Ovary (tissue), 3 donors: Measurements from ENCODE around the gene MAGI1.

Experiments used
- EP300 ChIP-seq: sonication (generic); formaldehyde crosslinking; IDR thresholded peaks from one replicate; pipeline ENCODE4 v1.6.1; 2017; ENCODE audit warnings: antibody characterized with exemption
- TF ChIP-seq, protein P1 (sequence below), 3 donors: fragments of 450-650 bp in 2 of 3; fragments of 200-600 bp in 1 of 3; IDR thresholded peaks; one replicate each; pipeline versions ENCODE4 v1.5.1 to v1.8.0; 2016 to 2022; ENCODE audit warnings: antibody characterized with exemption in 3 of 3, mild to moderate bottlenecking in 1 of 3
- donor health status: DM: no; HTN: no; CAD: no.

DNA sequence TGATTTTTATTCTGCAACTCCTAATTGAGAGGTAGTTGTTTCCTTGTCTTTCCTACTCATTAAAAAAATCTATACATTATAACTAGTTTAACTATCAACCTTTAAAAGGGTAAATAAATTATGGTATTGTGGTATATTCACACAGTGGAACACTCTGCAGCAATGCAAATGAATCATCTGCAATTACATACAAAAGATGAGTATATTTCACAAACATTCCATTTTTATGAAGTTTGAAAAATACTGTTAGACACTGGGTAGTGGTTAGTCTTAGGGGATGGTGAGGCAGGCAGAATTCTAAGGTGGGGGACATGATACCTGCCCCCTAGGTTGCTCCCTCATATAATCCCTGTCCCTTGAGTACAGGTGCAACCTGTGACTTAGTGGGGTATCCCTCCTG lies 44.0 kb upstream of the MAGI1 start:
- TF ChIP-seq, protein P1, sequence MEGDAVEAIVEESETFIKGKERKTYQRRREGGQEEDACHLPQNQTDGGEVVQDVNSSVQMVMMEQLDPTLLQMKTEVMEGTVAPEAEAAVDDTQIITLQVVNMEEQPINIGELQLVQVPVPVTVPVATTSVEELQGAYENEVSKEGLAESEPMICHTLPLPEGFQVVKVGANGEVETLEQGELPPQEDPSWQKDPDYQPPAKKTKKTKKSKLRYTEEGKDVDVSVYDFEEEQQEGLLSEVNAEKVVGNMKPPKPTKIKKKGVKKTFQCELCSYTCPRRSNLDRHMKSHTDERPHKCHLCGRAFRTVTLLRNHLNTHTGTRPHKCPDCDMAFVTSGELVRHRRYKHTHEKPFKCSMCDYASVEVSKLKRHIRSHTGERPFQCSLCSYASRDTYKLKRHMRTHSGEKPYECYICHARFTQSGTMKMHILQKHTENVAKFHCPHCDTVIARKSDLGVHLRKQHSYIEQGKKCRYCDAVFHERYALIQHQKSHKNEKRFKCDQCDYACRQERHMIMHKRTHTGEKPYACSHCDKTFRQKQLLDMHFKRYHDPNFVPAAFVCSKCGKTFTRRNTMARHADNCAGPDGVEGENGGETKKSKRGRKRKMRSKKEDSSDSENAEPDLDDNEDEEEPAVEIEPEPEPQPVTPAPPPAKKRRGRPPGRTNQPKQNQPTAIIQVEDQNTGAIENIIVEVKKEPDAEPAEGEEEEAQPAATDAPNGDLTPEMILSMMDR (IDR thresholded peaks at IDR 0.05), result no peak
- no peak for TF ChIP-seq EP300
